ENCODE results near the gene MYO16. TPM values are rescaled to one million over a fixed set of nuclear protein-coding genes. Genes with fewer than 3 reads are reported as not detected.

MYO16 gene
- total RNA-seq, 1 experiment from 2014 or later, result not detected

DNA sequence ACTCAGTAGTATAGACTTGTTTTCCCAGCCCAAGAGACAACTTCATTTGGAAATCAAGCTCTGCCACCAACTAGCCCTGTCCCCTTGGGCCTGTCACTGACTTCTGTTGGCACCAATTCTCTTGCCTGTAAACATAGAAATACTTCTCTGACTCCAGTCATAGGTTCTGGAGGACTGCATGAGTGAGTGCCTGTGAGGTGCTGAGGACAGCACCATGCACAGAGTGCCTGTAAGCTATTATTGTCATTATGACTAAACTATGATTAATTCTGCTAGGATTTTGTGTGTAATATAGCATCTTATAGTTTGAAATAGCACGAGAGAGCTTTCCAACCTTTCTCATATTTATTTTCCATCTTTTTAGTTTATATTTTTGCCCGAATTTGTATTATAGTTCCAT is 247.9 kb downstream of the MYO16 start:
- H3K9me3 Mint-ChIP-seq, result peaks cover 5 to 17% of the 10 kb centered on the region in 2 experiments; a peak in 4 of 5 replicates
- H3T11ph ChIP-seq (ENCODE audit: low read length), result no peak overlapping the region
- H3K4me3 Mint-ChIP-seq, result no peak overlapping the region
- DNase-seq, result no peak
- no CpG with 5 or more reads among the region's 2 CpGs for WGBS (ENCODE audit: extremely low coverage, insufficient read length, low lambda C conversion rate)
- H4K91ac ChIP-seq (ENCODE audit: insufficient read length, low read depth, low read length), result no peak overlapping the region
- no peak overlapping the region for H3K27ac ChIP-seq (ENCODE audit: insufficient read length, low read depth, low read length)
- H3K36me3 Mint-ChIP-seq (ENCODE audit: insufficient read depth in 1 of 3, low read depth in 3 of 3), result peaks cover 0 to 7% (median 3%) of the 10 kb centered on the region in 3 experiments; a peak in 3 of 7 replicates
- no peak overlapping the region for H2AK5ac ChIP-seq (ENCODE audit: insufficient read length, low read length)
- no peak overlapping the region for H3K18ac ChIP-seq (ENCODE audit: insufficient read length, low read depth, low read length)
- H3K4me1 Mint-ChIP-seq, result no peaks in the 10 kb centered on the region
- H3K79me1 ChIP-seq (ENCODE audit: insufficient read depth, low read depth, low read length, poor library complexity, severe bottlenecking), result no peaks in the 10 kb centered on the region
- H3K27ac Mint-ChIP-seq, result no peak overlapping the region
- no peak overlapping the region for H3K4ac ChIP-seq (ENCODE audit: low read depth, low read length)
- H2BK5ac ChIP-seq (ENCODE audit: insufficient read length, low read length), result no peak overlapping the region
- no peak overlapping the region for H4K8ac ChIP-seq (replicated peaks; ENCODE audit: insufficient read length, low read depth, low read length)
- H4K20me1 ChIP-seq (ENCODE audit: control insufficient read depth, insufficient read depth, insufficient read length), result no peaks in the 10 kb centered on the region
- no peaks in the 10 kb centered on the region for H3K23me2 ChIP-seq (ENCODE audit: insufficient read length, low read depth, low read length, poor library complexity, severe bottlenecking)
- H3K56ac ChIP-seq (ENCODE audit: insufficient read length, low read depth, low read length), result no peak overlapping the region
- H3K27me3 ChIP-seq (ENCODE audit: insufficient read depth, low read length), result no peaks in the 10 kb centered on the region
- no peak overlapping the region for H2BK12ac ChIP-seq (ENCODE audit: insufficient read length, low read depth, low read length)
- H3K79me2 ChIP-seq (ENCODE audit: insufficient read depth, low read length), result no peaks in the 10 kb centered on the region
- no peak overlapping the region for H3K9ac ChIP-seq (ENCODE audit: extremely low read depth, insufficient read length, low read length)
- no peak overlapping the region for H2BK15ac ChIP-seq (ENCODE audit: low read depth, low read length)
- no peak overlapping the region for H2AFZ ChIP-seq (ENCODE audit: low read length)
- H3K4me2 ChIP-seq (ENCODE audit: insufficient read depth, insufficient read length, low read length), result no peak overlapping the region
- H3K23ac ChIP-seq (ENCODE audit: insufficient read length, low read depth, low read length), result no peak overlapping the region
- TF ChIP-seq, protein P1, sequence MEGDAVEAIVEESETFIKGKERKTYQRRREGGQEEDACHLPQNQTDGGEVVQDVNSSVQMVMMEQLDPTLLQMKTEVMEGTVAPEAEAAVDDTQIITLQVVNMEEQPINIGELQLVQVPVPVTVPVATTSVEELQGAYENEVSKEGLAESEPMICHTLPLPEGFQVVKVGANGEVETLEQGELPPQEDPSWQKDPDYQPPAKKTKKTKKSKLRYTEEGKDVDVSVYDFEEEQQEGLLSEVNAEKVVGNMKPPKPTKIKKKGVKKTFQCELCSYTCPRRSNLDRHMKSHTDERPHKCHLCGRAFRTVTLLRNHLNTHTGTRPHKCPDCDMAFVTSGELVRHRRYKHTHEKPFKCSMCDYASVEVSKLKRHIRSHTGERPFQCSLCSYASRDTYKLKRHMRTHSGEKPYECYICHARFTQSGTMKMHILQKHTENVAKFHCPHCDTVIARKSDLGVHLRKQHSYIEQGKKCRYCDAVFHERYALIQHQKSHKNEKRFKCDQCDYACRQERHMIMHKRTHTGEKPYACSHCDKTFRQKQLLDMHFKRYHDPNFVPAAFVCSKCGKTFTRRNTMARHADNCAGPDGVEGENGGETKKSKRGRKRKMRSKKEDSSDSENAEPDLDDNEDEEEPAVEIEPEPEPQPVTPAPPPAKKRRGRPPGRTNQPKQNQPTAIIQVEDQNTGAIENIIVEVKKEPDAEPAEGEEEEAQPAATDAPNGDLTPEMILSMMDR (conservative IDR thresholded peaks at IDR 0.05), result no peak
- no peaks in the 10 kb centered on the region for H3K4me1 ChIP-seq (ENCODE audit: insufficient read depth, low read length)
- H2BK20ac ChIP-seq (ENCODE audit: low read depth, low read length, poor library complexity, severe bottlenecking), result no peak overlapping the region
- H3K27me3 Mint-ChIP-seq (ENCODE audit: low read depth), result no peaks in the 10 kb centered on the region
- H3K14ac ChIP-seq (ENCODE audit: insufficient read depth, low read length), result no peak overlapping the region
- H2BK120ac ChIP-seq (ENCODE audit: low read depth, low read length, poor library complexity, severe bottlenecking), result no peak overlapping the region
- no peak overlapping the region for H4K5ac ChIP-seq (ENCODE audit: insufficient read length, low read depth, low read length)
- no peaks in the 10 kb centered on the region for H3K9me3 ChIP-seq (ENCODE audit: control insufficient read depth, low read depth, low read length)
